Keratinocyte (primary cell): ENCODE data around the gene RGS6. TPM values are rescaled to one million over a fixed set of nuclear protein-coding genes. Genes with fewer than 3 reads are reported as not detected.

Experiments
- DNase-seq: peaks from one replicate; pipeline ENCODE4 v3.0.0-alpha.2; 2011; ENCODE audit warnings: low read depth, missing footprints, low spot score
- FAIRE-seq: peaks from 2 replicates; lab custom pipeline; 2011; peaks lifted over from hg19 to GRCh38; lab: Jason Lieb, UNC
- H2AFZ ChIP-seq: 2 replicates; pipeline ENCODE4 v1.6.0; 2012; ENCODE audit warnings: low read length, control low read depth, inconsistent platforms; ENCODE audit not compliant: control insufficient read depth
- H3K27ac ChIP-seq: 2 replicates; pipeline ENCODE4 v1.5.1; 2011; ENCODE audit warnings: low read length; ENCODE audit not compliant: control insufficient read depth, insufficient read depth
- H3K27me3 ChIP-seq: 3 replicates; pipeline ENCODE4 v1.6.0; 2011; ENCODE audit warnings: low read length; ENCODE audit not compliant: control insufficient read depth, insufficient read depth; ENCODE audit errors: extremely low read depth
- H3K36me3 ChIP-seq, 2 experiments: 2 replicates in 1 of 2; 3 replicates in 1 of 2; pipeline ENCODE4 v1.5.1; 2011; ENCODE audit warnings: low read length in 2 of 2, mild to moderate bottlenecking in 1 of 2; ENCODE audit not compliant: control insufficient read depth in 2 of 2, insufficient read depth in 2 of 2; ENCODE audit errors: extremely low read depth in 1 of 2
- H3K4me1 ChIP-seq: 3 replicates; pipeline ENCODE4 v1.5.1; 2011; ENCODE audit warnings: low read length; ENCODE audit not compliant: control insufficient read depth, insufficient read depth; ENCODE audit errors: extremely low read depth
- H3K4me2 ChIP-seq: 3 replicates; pipeline ENCODE4 v1.6.0; 2011; ENCODE audit warnings: low read depth, low read length; ENCODE audit not compliant: control insufficient read depth, insufficient read depth; ENCODE audit errors: extremely low read depth
- H3K4me3 ChIP-seq, 3 experiments: fragments of 200-600 bp in 1 of 3; sonication (generic) in 1 of 3; 2 replicates in 2 of 3; 3 replicates in 1 of 3; pipeline ENCODE4 v1.5.1; 2011 to 2016; ENCODE audit warnings: low read length in 3 of 3, mild to moderate bottlenecking in 3 of 3, control low read depth in 2 of 3, inconsistent platforms in 1 of 3, low read depth in 1 of 3, mixed read lengths in 1 of 3, mixed run types in 1 of 3, moderate library complexity in 1 of 3; ENCODE audit not compliant: control insufficient read depth in 2 of 3, insufficient read depth in 2 of 3; ENCODE audit errors: extremely low read depth in 1 of 3
- H3K79me2 ChIP-seq: 2 replicates; pipeline ENCODE4 v1.6.0; 2012; ENCODE audit warnings: low read length; ENCODE audit not compliant: control insufficient read depth, insufficient read depth
- H3K9ac ChIP-seq: 3 replicates; pipeline ENCODE4 v1.6.0; 2011; ENCODE audit warnings: low read length; ENCODE audit not compliant: control insufficient read depth, insufficient read depth; ENCODE audit errors: extremely low read depth
- H3K9me1 ChIP-seq: 3 replicates; pipeline ENCODE4 v1.6.0; 2011; ENCODE audit warnings: low read length; ENCODE audit not compliant: control insufficient read depth, insufficient read depth; ENCODE audit errors: extremely low read depth
- H3K9me3 ChIP-seq: 2 replicates; pipeline ENCODE4 v1.5.1; 2012; ENCODE audit warnings: low read depth, low read length; ENCODE audit not compliant: control insufficient read depth
- H4K20me1 ChIP-seq: 3 replicates; pipeline ENCODE4 v1.6.0; 2011; ENCODE audit warnings: low read length; ENCODE audit not compliant: control insufficient read depth, insufficient read depth; ENCODE audit errors: extremely low read depth
- EZH2 ChIP-seq: IDR thresholded peaks from one replicate; pipeline ENCODE4 v1.6.1; 2012; ENCODE audit warnings: inconsistent platforms, mild to moderate bottlenecking, low read length, moderate library complexity
- dilution Hi-C: fragments of 300-500 bp; cut with MboI; formaldehyde crosslinking; loops from one replicate; pipeline ENCODE4 v1.7.0; 2020; ENCODE audit warnings: low sequenced_read_pairs; ENCODE audit not compliant: extremely low pct_ligation_motif_present
- polyA plus RNA-seq, 5 experiments: library from polyadenylated mRNA; depleted of rRNA in 3 of 5; stranded (reverse) in 3 of 5; stranded (forward) in 1 of 5; unstranded in 1 of 5; fragments of >200 nt; gene quantifications; 1 replicate in 1 of 5; 2 replicates in 3 of 5; 3 replicates in 1 of 5; pipeline versions ENCODE4 v1.2.1 to v1.2.3, GENCODE V29; 2011 to 2012; ENCODE audit warnings: missing spikeins in 2 of 5, low read depth in 1 of 5, low replicate concordance in 1 of 5
- TF ChIP-seq, protein P1 (sequence below), 3 experiments: IDR thresholded peaks in 1 of 3; conservative IDR thresholded peaks in 1 of 3; optimal IDR thresholded peaks in 1 of 3; 2 replicates in 2 of 3; 3 replicates in 1 of 3; pipeline versions ENCODE3 to v1.5.1; 2011; ENCODE audit warnings: low read length in 3 of 3, mild to moderate bottlenecking in 3 of 3, moderate library complexity in 2 of 3, control low read depth in 1 of 3, inconsistent platforms in 1 of 3; ENCODE audit not compliant: insufficient read depth in 2 of 3; ENCODE audit errors: extremely low read depth in 1 of 3

RGS6 gene
- polyA plus RNA-seq, 1 donor (not counting 4 experiments of a cell fraction or from before 2014, with no cell fraction given), result not detected

DNA sequence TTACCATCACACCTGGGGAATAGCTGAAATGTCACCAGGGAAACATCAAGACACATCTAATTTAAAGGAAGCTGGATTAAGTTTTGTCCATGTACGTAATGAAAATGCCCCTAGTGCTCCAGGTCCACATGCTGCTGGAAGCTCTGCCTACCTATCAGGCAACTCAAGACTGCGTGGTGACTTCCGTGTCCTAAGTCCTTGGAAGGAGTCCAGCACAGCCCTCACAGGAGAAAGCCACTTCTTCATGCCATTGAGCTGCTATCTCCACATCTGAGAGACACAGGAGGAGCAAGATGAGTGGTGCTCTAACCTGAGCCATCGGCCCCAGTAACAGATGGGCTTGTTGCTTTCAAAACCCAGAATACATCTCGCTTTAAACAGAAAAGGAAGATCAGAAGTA lies 645.3 kb downstream of the RGS6 start:
- dilution Hi-C loops, result no loop called here
- peaks cover 7% of the 10 kb centered on the region for H3K27me3 ChIP-seq
- no peak overlapping the region for H3K4me2 ChIP-seq
- TF ChIP-seq, protein P1, sequence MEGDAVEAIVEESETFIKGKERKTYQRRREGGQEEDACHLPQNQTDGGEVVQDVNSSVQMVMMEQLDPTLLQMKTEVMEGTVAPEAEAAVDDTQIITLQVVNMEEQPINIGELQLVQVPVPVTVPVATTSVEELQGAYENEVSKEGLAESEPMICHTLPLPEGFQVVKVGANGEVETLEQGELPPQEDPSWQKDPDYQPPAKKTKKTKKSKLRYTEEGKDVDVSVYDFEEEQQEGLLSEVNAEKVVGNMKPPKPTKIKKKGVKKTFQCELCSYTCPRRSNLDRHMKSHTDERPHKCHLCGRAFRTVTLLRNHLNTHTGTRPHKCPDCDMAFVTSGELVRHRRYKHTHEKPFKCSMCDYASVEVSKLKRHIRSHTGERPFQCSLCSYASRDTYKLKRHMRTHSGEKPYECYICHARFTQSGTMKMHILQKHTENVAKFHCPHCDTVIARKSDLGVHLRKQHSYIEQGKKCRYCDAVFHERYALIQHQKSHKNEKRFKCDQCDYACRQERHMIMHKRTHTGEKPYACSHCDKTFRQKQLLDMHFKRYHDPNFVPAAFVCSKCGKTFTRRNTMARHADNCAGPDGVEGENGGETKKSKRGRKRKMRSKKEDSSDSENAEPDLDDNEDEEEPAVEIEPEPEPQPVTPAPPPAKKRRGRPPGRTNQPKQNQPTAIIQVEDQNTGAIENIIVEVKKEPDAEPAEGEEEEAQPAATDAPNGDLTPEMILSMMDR (optimal IDR thresholded peaks at IDR 0.05 in 1 of 3, IDR thresholded peaks at IDR 0.05 in 1 of 3, conservative IDR thresholded peaks at IDR 0.05 in 1 of 3; ENCODE audit: extremely low read depth in 1 of 3, insufficient read depth in 2 of 3, low read length in 3 of 3), result no peak
- no peak for TF ChIP-seq EZH2
- H3K36me3 ChIP-seq, result no peaks in the 10 kb centered on the region
- no peak overlapping the region for H3K4me3 ChIP-seq
- H3K4me1 ChIP-seq, result no peaks in the 10 kb centered on the region
- H2AFZ ChIP-seq, result no peak overlapping the region
- H3K79me2 ChIP-seq, result no peaks in the 10 kb centered on the region
- no peaks in the 10 kb centered on the region for H4K20me1 ChIP-seq
- no peak overlapping the region for H3K27ac ChIP-seq
- H3K9me3 ChIP-seq, result no peaks in the 10 kb centered on the region
- no peaks in the 10 kb centered on the region for H3K9me1 ChIP-seq
- FAIRE-seq, result no peak
- no peak overlapping the region for H3K9ac ChIP-seq
- no peak for DNase-seq

DNA sequence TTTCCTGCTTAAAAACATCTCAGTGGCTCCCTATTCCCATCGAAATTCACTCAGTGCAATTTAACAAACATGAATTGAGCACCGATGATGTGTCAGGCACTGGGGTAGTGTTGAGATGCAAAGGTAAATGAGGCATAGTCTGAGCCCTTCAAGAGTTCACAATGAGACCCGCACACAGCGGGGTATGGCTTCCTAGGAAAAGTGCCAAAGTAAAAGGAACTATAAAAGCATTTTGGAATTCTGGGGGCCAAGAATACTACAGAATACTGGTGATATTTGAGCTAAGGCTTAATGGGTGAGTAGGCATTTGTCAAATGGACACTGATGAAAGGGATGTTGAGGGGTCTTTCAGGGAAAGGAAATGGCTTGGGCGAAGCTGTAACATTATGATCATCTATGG lies 646.3 kb downstream of the RGS6 start:
- TF ChIP-seq EZH2, result no peak
- TF ChIP-seq, protein P1 (optimal IDR thresholded peaks at IDR 0.05 in 1 of 3, IDR thresholded peaks at IDR 0.05 in 1 of 3, conservative IDR thresholded peaks at IDR 0.05 in 1 of 3; ENCODE audit: extremely low read depth in 1 of 3, insufficient read depth in 2 of 3, low read length in 3 of 3), result no peak
- Histone ChIP-seq H3K36me3 (no peaks in the 10 kb centered on the region), H4K20me1 (no peaks in the 10 kb centered on the region), H2AFZ (no peak overlapping the region), H3K4me1 (no peaks in the 10 kb centered on the region), H3K4me2 (no peak overlapping the region), H3K9ac (no peak overlapping the region), H3K9me3 (no peaks in the 10 kb centered on the region), H3K79me2 (no peaks in the 10 kb centered on the region), H3K4me3 (no peak overlapping the region), H3K9me1 (no peaks in the 10 kb centered on the region), H3K27me3 (peaks cover 7% of the 10 kb centered on the region), H3K27ac (no peak overlapping the region)
- FAIRE-seq (no peak), DNase-seq (no peak)
- dilution Hi-C loops, result no loop called here
